ENCODE data around the gene NCF2. TPM values are rescaled to one million over a fixed set of nuclear protein-coding genes. Genes with fewer than 3 reads are reported as not detected.

Gene NCF2
- total RNA-seq, 1 experiment from 2014 or later = 31.3 TPM

GRCh38 chr1:183554577-183554976, 35.7 kb downstream of the NCF2 start:
- H3F3A ChIP-seq (ENCODE audit: low read length, unreplicated experiment) = no peaks in the 10 kb centered on the region
- ChIA-PET POLR2A (ENCODE audit: unreplicated experiment) (no interaction called here), CTCF (interaction anchor here (0.7 kb wide), 1 partner anchor 186 kb away, joined by 3 read pairs; no protein-coding TSS in a partner anchor)
- H3K27me3 ChIP-seq (ENCODE audit: low read length) = no peaks in the 10 kb centered on the region
- no peak for ATAC-seq
- H3K9me3 ChIP-seq (ENCODE audit: low read length) = no peaks in the 10 kb centered on the region
- peaks cover 24% of the 10 kb centered on the region for H3K36me3 ChIP-seq (ENCODE audit: low read depth, low read length)
- intact Hi-C loops (cut with micrococcal nuclease) = loop anchor here (5.0 kb wide), 1 partner anchor 68 kb away; no protein-coding TSS in a partner anchor
- H3K9ac ChIP-seq (ENCODE audit: low read length) = no peak overlapping the region
- H3K4me3 ChIP-seq (ENCODE audit: low read length) = no peak overlapping the region
- H3K9me2 ChIP-seq (replicated peaks; ENCODE audit: low read length) = no peaks in the 10 kb centered on the region
- no peak for DNase-seq
- no peak overlapping the region for H3K27ac ChIP-seq (ENCODE audit: low read length)
- H4K20me1 ChIP-seq (ENCODE audit: low read length) = no peaks in the 10 kb centered on the region
- H3K79me2 ChIP-seq (ENCODE audit: low read length) = no peaks in the 10 kb centered on the region
- no peaks in the 10 kb centered on the region for H3K4me1 ChIP-seq (ENCODE audit: insufficient read depth, low read length)
- H3K4me2 ChIP-seq (ENCODE audit: low read length) = no peak overlapping the region
- no peak overlapping the region for H2AFZ ChIP-seq (ENCODE audit: low read length)
- TF ChIP-seq CTCF (conservative IDR thresholded peaks at IDR 0.05; ENCODE audit: low read depth, low read length) = no peak
- TF ChIP-seq EZH2phosphoT487 (IDR thresholded peaks at IDR 0.05; ENCODE audit: borderline replicate concordance, low read length) = no peak
- TF ChIP-seq EZH2 (IDR thresholded peaks at IDR 0.05; ENCODE audit: low read length, unreplicated experiment) = no peak
- no TSS peak for BruUV-seq (replicated peaks)

GRCh38 chr1:183553764-183554163, 36.5 kb downstream of the NCF2 start:
- ChIA-PET POLR2A (ENCODE audit: unreplicated experiment) (no interaction called here), CTCF (no interaction called here)
- no peaks in the 10 kb centered on the region for H4K20me1 ChIP-seq (ENCODE audit: low read length)
- H3K27ac ChIP-seq (ENCODE audit: low read length) = no peak overlapping the region
- no peak overlapping the region for H2AFZ ChIP-seq (ENCODE audit: low read length)
- DNase-seq = no peak
- H3K36me3 ChIP-seq (ENCODE audit: low read depth, low read length) = peaks cover 27% of the 10 kb centered on the region
- intact Hi-C loops (cut with micrococcal nuclease) = loop anchor here (5.0 kb wide), 1 partner anchor 69 kb away; no protein-coding TSS in a partner anchor
- BruUV-seq (replicated peaks) = no TSS peak
- no peak overlapping the region for H3K4me2 ChIP-seq (ENCODE audit: low read length)
- H3K4me1 ChIP-seq (ENCODE audit: insufficient read depth, low read length) = no peaks in the 10 kb centered on the region
- H3K9me2 ChIP-seq (replicated peaks; ENCODE audit: low read length) = no peaks in the 10 kb centered on the region
- H3K9ac ChIP-seq (ENCODE audit: low read length) = no peak overlapping the region
- H3K27me3 ChIP-seq (ENCODE audit: low read length) = no peaks in the 10 kb centered on the region
- H3K79me2 ChIP-seq (ENCODE audit: low read length) = no peaks in the 10 kb centered on the region
- TF ChIP-seq CTCF (conservative IDR thresholded peaks at IDR 0.05; ENCODE audit: low read depth, low read length) (no peak), EZH2 (IDR thresholded peaks at IDR 0.05; ENCODE audit: low read length, unreplicated experiment) (no peak), EZH2phosphoT487 (IDR thresholded peaks at IDR 0.05; ENCODE audit: borderline replicate concordance, low read length) (no peak)
- ATAC-seq = no peak
- no peaks in the 10 kb centered on the region for H3F3A ChIP-seq (ENCODE audit: low read length, unreplicated experiment)
- no peaks in the 10 kb centered on the region for H3K9me3 ChIP-seq (ENCODE audit: low read length)
- H3K4me3 ChIP-seq (ENCODE audit: low read length) = no peak overlapping the region

GRCh38 chr1:183553331-183553730, 36.9 kb downstream of the NCF2 start:
- no peaks in the 10 kb centered on the region for H3F3A ChIP-seq (ENCODE audit: low read length, unreplicated experiment)
- H3K4me2 ChIP-seq (ENCODE audit: low read length) = no peak overlapping the region
- no peak overlapping the region for H3K9ac ChIP-seq (ENCODE audit: low read length)
- H3K9me3 ChIP-seq (ENCODE audit: low read length) = no peaks in the 10 kb centered on the region
- ATAC-seq (no peak), DNase-seq (no peak)
- H4K20me1 ChIP-seq (ENCODE audit: low read length) = no peaks in the 10 kb centered on the region
- H3K27ac ChIP-seq (ENCODE audit: low read length) = no peak overlapping the region
- H3K4me1 ChIP-seq (ENCODE audit: insufficient read depth, low read length) = no peaks in the 10 kb centered on the region
- peaks cover 27% of the 10 kb centered on the region for H3K36me3 ChIP-seq (ENCODE audit: low read depth, low read length)
- ChIA-PET POLR2A (ENCODE audit: unreplicated experiment) (no interaction called here), CTCF (no interaction called here)
- no peak for TF ChIP-seq EZH2phosphoT487 (IDR thresholded peaks at IDR 0.05; ENCODE audit: borderline replicate concordance, low read length)
- TF ChIP-seq CTCF (conservative IDR thresholded peaks at IDR 0.05; ENCODE audit: low read depth, low read length) = no peak
- no peak for TF ChIP-seq EZH2 (IDR thresholded peaks at IDR 0.05; ENCODE audit: low read length, unreplicated experiment)
- no peak overlapping the region for H3K4me3 ChIP-seq (ENCODE audit: low read length)
- TSS peak; percentile 25 for BruUV-seq (replicated peaks)
- H2AFZ ChIP-seq (ENCODE audit: low read length) = no peak overlapping the region
- H3K9me2 ChIP-seq (replicated peaks; ENCODE audit: low read length) = no peaks in the 10 kb centered on the region
- intact Hi-C loops (cut with micrococcal nuclease) = loop anchor here (5.0 kb wide), 1 partner anchor 69 kb away; no protein-coding TSS in a partner anchor
- no peaks in the 10 kb centered on the region for H3K27me3 ChIP-seq (ENCODE audit: low read length)
- no peaks in the 10 kb centered on the region for H3K79me2 ChIP-seq (ENCODE audit: low read length)

All from PC-3 (cell line).